Activated CD8-positive, alpha-beta T cell treated with anti-CD3 and anti-CD28 coated beads for 36 hours (primary cell): ENCODE data around the gene C12orf50. TPM values are rescaled to one million over a fixed set of nuclear protein-coding genes. Genes with fewer than 3 reads are reported as not detected.

ENCODE experiments used
- ATAC-seq: fragments of 200-7000 bp; cut with Tn5 transposase; one replicate; pipeline ENCODE4 v1.10.0; 2021; ENCODE audit warnings: mild to moderate bottlenecking, moderate library complexity
- CTCF ChIA-PET: fragments of 350-600 bp; sonication (Branson Sonifier 250); formaldehyde crosslinking; loops from one replicate; lab custom pipeline; 2021; ENCODE audit warnings: antibody characterized with exemption; lab: Charles Lee
- POLR2A ChIA-PET: fragments of 350-600 bp; sonication (Branson Sonifier 250); formaldehyde crosslinking; loops from one replicate; lab custom pipeline; 2021; ENCODE audit warnings: antibody characterized with exemption; lab: Charles Lee
- DNase-seq: peaks from one replicate; pipeline ENCODE4 v3.0.0-alpha.2; 2020
- H3K27ac Mint-ChIP-seq: one replicate; pipeline ENCODE4 v1.8.0; 2021; ENCODE audit warnings: mild to moderate bottlenecking, mixed read lengths
- H3K27me3 Mint-ChIP-seq: one replicate; pipeline ENCODE4 v1.8.0; 2021; ENCODE audit warnings: mixed read lengths
- H3K36me3 Mint-ChIP-seq: one replicate; pipeline ENCODE4 v1.8.0; 2021; ENCODE audit warnings: low read depth, mixed read lengths
- H3K4me1 Mint-ChIP-seq: one replicate; pipeline ENCODE4 v1.8.0; 2021; ENCODE audit warnings: low read depth, mixed read lengths
- H3K4me3 Mint-ChIP-seq: one replicate; pipeline ENCODE4 v1.8.0; 2021; ENCODE audit warnings: mild to moderate bottlenecking, moderate library complexity, mixed read lengths
- H3K9me3 Mint-ChIP-seq: one replicate; pipeline ENCODE4 v1.8.0; 2021; ENCODE audit warnings: mixed read lengths
- CTCF ChIP-seq: fragments of 200-600 bp; IDR thresholded peaks from one replicate; pipeline ENCODE4 v1.8.0; 2022; ENCODE audit warnings: antibody characterized with exemption, mild to moderate bottlenecking
- intact Hi-C: fragments of 100-400 bp; cut with micrococcal nuclease; formaldehyde crosslinking; loops from one replicate; pipeline ENCODE4 v1.10.0; 2022
- total RNA-seq, 2 experiments: library from RNA; stranded (reverse); gene quantifications; one replicate each; pipeline ENCODE4 v1.2.3, GENCODE V29; 2021

The C12orf50 gene
- total RNA-seq, result not detected

- Mint-ChIP-seq H3K36me3 (no peaks in the 10 kb centered on the region), H3K27ac (no peak within 1 kb of the TSS), H3K9me3 (peaks cover 3% of the 10 kb centered on the region), H3K4me1 (peaks cover 5% of the 10 kb centered on the region), H3K27me3 (no peaks in the 10 kb centered on the region), H3K4me3 (no peak within 1 kb of the TSS)
- ChIA-PET CTCF (no interaction called here), POLR2A (interaction anchor here (0.6 kb wide), 1 partner anchor 19 kb away, joined by 3 read pairs; no protein-coding TSS in a partner anchor)
- intact Hi-C loops, result no loop called here
- no peak for ATAC-seq
- no peak for DNase-seq
- TF ChIP-seq CTCF, result no peak
Measured at GRCh38 chr12:88029093-88029665, at the start of gene C12orf50. Gene C12orf50, minus strand, starts transcription at chr12:88029401. Its CDS starts 2,439 bp downstream, at chr12:88026962.

- DNase-seq (no peak), ATAC-seq (no peak)
- no peaks in the 10 kb centered on the region for H3K27me3 Mint-ChIP-seq
- peaks cover 13% of the 10 kb centered on the region for H3K4me1 Mint-ChIP-seq
- intact Hi-C loops, result no loop called here
- ChIA-PET POLR2A (no interaction called here), CTCF (no interaction called here)
- H3K36me3 Mint-ChIP-seq, result peaks cover 27% of the 10 kb centered on the region
- no peak overlapping the region for H3K4me3 Mint-ChIP-seq
- H3K9me3 Mint-ChIP-seq, result no peaks in the 10 kb centered on the region
- TF ChIP-seq CTCF, result no peak
- no peak overlapping the region for H3K27ac Mint-ChIP-seq
Measured at GRCh38 chr12:88067301-88067700, 38.1 kb upstream of the C12orf50 start.

DNA sequence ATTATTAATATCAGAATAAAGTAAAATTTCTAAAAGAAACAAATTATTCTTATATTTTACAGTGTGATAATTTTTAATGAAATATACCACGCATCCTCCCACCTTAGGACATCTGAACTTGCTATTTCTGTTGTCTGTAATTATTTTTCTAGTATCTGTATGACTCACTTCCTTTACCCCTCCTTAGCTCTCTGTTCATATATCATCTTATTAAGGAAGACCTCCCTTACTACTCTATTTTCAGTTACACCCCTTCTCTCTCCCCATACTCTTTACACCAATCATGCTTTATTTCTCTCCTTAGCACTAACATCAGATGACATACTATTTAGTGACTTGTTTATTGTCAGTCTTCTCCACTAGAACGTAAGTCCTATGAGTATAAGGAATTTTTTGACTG, 34.2 kb upstream of the C12orf50 start:
- ChIA-PET POLR2A (no interaction called here), CTCF (interaction anchor here (1.5 kb wide), 1 partner anchor 9 kb away, joined by 5 read pairs; no protein-coding TSS in a partner anchor)
- no peak for TF ChIP-seq CTCF
- DNase-seq (no peak), ATAC-seq (peak; percentile 71)
- Mint-ChIP-seq H3K36me3 (peaks cover 16% of the 10 kb centered on the region), H3K9me3 (no peaks in the 10 kb centered on the region), H3K27ac (peak overlapping the region; percentile 43), H3K27me3 (no peaks in the 10 kb centered on the region), H3K4me1 (peaks cover 13% of the 10 kb centered on the region), H3K4me3 (no peak overlapping the region)
- intact Hi-C loops, result no loop called here

- ChIA-PET POLR2A (no interaction called here), CTCF (interaction anchor here (1.5 kb wide), 1 partner anchor 10 kb away, joined by 5 read pairs; no protein-coding TSS in a partner anchor)
- Mint-ChIP-seq H3K36me3 (peaks cover 19% of the 10 kb centered on the region), H3K27ac (peak overlapping the region; percentile 34), H3K9me3 (no peaks in the 10 kb centered on the region), H3K4me3 (no peak overlapping the region), H3K27me3 (no peaks in the 10 kb centered on the region), H3K4me1 (peaks cover 13% of the 10 kb centered on the region)
- no peak for ATAC-seq
- intact Hi-C loops, result no loop called here
- no peak for TF ChIP-seq CTCF
- no peak for DNase-seq
Measured at GRCh38 chr12:88062474-88062873, 33.3 kb upstream of the C12orf50 start.

DNA sequence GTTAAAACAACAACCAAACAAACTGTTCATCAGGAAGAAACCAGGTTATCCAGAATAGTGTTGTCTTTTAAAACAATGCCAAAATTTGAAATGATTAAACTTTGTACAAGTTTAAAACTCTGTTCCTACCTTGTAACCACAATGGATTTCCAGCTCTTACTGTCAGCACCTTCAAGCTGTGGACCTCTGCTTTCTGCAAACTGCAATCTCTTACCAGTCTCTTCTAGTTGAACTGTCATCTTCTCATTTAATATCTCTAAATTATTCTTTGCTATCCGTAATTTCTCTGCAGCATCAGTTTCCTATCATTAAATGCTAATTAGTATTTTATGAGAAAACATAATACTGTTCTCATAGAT, 29.5 kb upstream of the C12orf50 start:
- Mint-ChIP-seq H3K36me3 (peaks cover 23% of the 10 kb centered on the region), H3K9me3 (no peaks in the 10 kb centered on the region), H3K4me1 (peaks cover 11% of the 10 kb centered on the region), H3K4me3 (no peak overlapping the region), H3K27me3 (no peaks in the 10 kb centered on the region), H3K27ac (no peak overlapping the region)
- TF ChIP-seq CTCF, result no peak
- ChIA-PET CTCF (no interaction called here), POLR2A (no interaction called here)
- intact Hi-C loops, result no loop called here
- DNase-seq (no peak), ATAC-seq (no peak)
